Stomach smooth muscle (tissue), 2 donors: Measurements from ENCODE around the gene EXOC2.

ENCODE experiments used
- H3K27ac ChIP-seq: one replicate; pipeline ENCODE4 v1.7.0; 2013; ENCODE audit warnings: mild to moderate bottlenecking, low read length, inconsistent platforms
- H3K27me3 ChIP-seq, 2 donors: one replicate each; pipeline ENCODE4 v1.7.0; 2013; ENCODE audit warnings: low read length in 2 of 2; ENCODE audit not compliant: insufficient read depth in 2 of 2, control insufficient read depth in 1 of 2
- H3K36me3 ChIP-seq, 2 donors: one replicate each; pipeline ENCODE4 v1.7.0; 2013; ENCODE audit warnings: low read length in 2 of 2; ENCODE audit not compliant: control insufficient read depth in 2 of 2, insufficient read depth in 2 of 2
- H3K4me1 ChIP-seq: one replicate; pipeline ENCODE4 v1.7.0; 2013; ENCODE audit warnings: low read length; ENCODE audit not compliant: control insufficient read depth, insufficient read depth
- H3K4me3 ChIP-seq, 2 donors: one replicate each; pipeline ENCODE4 v1.7.0; 2013; ENCODE audit warnings: low read length in 2 of 2
- H3K9ac ChIP-seq, 2 donors: one replicate each; pipeline ENCODE4 v1.7.0; 2013; ENCODE audit warnings: low read length in 2 of 2, mild to moderate bottlenecking in 1 of 2
- H3K9me3 ChIP-seq, 2 donors: one replicate each; pipeline ENCODE4 v1.7.0; 2013; ENCODE audit warnings: low read length in 2 of 2; ENCODE audit not compliant: control insufficient read depth in 2 of 2
- donor health status: healthy.
- donor health status: Pancreatic carcinoma.

EXOC2 gene

DNA sequence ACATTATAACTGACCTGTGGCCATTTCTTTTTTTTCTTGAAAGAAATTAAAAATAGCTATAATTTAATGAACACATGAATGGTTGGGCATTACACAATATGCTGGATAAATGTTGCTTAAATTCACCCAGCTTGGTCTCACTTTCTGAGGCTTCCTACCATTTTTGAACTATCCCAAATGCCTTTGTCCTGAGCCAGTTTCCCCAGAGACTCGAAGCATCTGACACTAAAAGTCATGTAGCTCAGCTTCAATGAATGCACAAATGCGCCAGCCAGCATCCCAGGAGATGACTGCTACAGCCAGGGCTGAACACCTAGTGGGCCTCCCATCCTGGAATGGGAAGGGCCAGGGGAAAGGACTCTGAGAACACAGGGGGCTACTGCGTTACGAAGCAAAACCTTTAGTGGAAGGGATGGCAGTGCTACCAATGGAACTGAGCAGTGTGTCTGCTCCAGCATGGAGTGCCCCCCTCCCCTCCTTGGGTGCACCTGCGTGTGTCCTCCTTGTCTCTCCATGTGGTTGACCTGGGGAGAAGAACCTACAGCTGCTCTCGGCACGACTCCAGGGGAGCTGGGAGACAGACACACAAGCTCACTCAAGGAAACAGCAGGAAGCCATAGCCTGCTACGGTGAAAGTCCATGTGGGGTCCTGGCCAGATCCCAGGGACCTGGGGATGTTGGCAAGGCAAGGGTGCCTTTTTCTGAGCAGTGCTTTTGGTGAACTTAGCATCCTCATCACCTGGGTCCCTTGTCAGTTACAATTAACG is 240.5 kb downstream of the EXOC2 start:
- no peaks in the 10 kb centered on the region for H3K36me3 ChIP-seq
- no peak overlapping the region for H3K27ac ChIP-seq
- H3K4me1 ChIP-seq = peaks cover 9% of the 10 kb centered on the region
- no peak overlapping the region for H3K9ac ChIP-seq
- no peaks in the 10 kb centered on the region for H3K9me3 ChIP-seq
- H3K4me3 ChIP-seq = no peak overlapping the region
- peaks cover 0 to 4% of the 10 kb centered on the region in 2 donors for H3K27me3 ChIP-seq

- no peak overlapping the region for H3K27ac ChIP-seq
- H3K27me3 ChIP-seq = peaks cover 0 to 4% of the 10 kb centered on the region in 2 donors
- no peaks in the 10 kb centered on the region for H3K9me3 ChIP-seq
- peaks cover 9% of the 10 kb centered on the region for H3K4me1 ChIP-seq
- no peaks in the 10 kb centered on the region for H3K36me3 ChIP-seq
- no peak overlapping the region for H3K4me3 ChIP-seq
- no peak overlapping the region for H3K9ac ChIP-seq
These were observed 241.1 kb downstream of the EXOC2 start for GRCh38 chr6:451847-452246.

GRCh38 chr6:451336-451735 is 241.6 kb downstream of the EXOC2 start:
- Histone ChIP-seq H3K9ac (no peak overlapping the region), H3K4me3 (no peak overlapping the region), H3K9me3 (no peaks in the 10 kb centered on the region), H3K4me1 (peaks cover 9% of the 10 kb centered on the region), H3K27ac (no peak overlapping the region), H3K36me3 (no peaks in the 10 kb centered on the region), H3K27me3 (peaks cover 0 to 5% of the 10 kb centered on the region in 2 donors)

GRCh38 chr6:449486-450419 is 243.2 kb downstream of the EXOC2 start:
- H3K9me3 ChIP-seq = no peaks in the 10 kb centered on the region
- H3K27ac ChIP-seq = no peak overlapping the region
- H3K36me3 ChIP-seq = no peaks in the 10 kb centered on the region
- H3K9ac ChIP-seq = no peak overlapping the region
- peaks cover 9% of the 10 kb centered on the region for H3K4me1 ChIP-seq
- H3K4me3 ChIP-seq = no peak overlapping the region
- peaks cover 0 to 5% of the 10 kb centered on the region in 2 donors for H3K27me3 ChIP-seq

DNA sequence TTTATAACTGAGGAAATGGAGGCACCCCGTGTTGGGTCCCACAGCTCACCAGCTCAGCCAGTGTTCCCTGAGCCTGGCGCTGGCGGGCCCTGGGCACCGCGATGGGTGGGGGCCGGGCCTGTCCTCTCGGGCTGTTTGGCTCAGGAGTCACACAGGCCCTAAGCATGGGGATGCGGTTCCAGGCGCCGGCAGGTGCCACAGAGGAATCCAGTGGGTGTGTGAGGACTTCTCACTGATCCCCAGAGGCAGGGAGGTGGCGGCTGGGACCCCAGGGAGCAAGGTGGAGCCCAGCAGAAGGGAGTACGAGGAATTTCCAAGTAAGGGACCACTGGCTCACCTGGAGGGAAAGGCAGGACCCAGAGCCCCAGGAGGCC is 243.9 kb downstream of the EXOC2 start:
- Histone ChIP-seq H3K36me3 (no peaks in the 10 kb centered on the region), H3K9me3 (no peaks in the 10 kb centered on the region), H3K9ac (no peak overlapping the region), H3K4me3 (no peak overlapping the region), H3K27ac (no peak overlapping the region), H3K27me3 (peaks cover 0 to 5% of the 10 kb centered on the region in 2 donors), H3K4me1 (peaks cover 9% of the 10 kb centered on the region)

DNA sequence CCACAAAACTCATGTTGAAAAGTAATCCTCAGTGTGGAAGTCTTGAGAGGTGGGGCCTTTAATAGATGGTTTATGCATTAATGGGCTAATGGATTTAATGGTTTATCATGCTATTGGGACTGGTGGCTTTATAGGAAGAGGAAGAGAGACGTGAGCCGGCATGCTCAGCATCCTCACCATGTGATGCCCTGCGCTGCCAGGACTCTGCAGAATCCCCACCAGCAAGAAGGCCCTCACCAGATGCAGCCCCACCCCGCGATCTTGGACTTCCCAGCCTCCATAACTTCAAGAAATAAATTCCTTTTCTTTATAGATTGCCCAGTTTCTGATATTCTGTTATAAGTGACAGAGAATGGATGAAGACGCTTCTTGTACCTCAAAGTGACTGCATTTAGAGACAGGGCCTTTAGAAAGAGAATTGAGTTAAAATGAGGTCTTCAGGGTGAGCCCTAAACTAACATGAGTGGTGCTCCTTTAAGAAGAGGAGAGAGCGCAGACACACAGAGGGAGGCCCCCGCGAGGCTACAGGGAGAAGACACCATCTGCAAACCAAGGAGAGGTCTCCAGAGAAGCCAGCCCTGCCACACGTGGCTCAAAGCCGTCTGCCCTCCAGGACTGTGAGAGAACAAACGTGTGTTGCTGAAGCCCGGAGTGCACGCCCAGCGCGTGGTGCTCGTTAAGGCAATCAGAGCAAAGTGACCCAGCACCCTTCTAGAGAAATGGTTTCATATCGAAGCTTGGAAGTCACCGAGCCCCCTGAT is 244.5 kb downstream of the EXOC2 start:
- Histone ChIP-seq H3K4me1 (peaks cover 9% of the 10 kb centered on the region), H3K27ac (no peak overlapping the region), H3K36me3 (no peaks in the 10 kb centered on the region), H3K4me3 (no peak overlapping the region), H3K9me3 (no peaks in the 10 kb centered on the region), H3K27me3 (peaks cover 3 to 5% of the 10 kb centered on the region in 2 donors), H3K9ac (no peak overlapping the region)

- Histone ChIP-seq H3K4me3 (no peak overlapping the region), H3K36me3 (no peaks in the 10 kb centered on the region), H3K27me3 (peaks cover 3 to 5% of the 10 kb centered on the region in 2 donors), H3K4me1 (peaks cover 3% of the 10 kb centered on the region), H3K9ac (no peak overlapping the region), H3K27ac (no peak overlapping the region), H3K9me3 (no peaks in the 10 kb centered on the region)
These were observed 245.4 kb downstream of the EXOC2 start for GRCh38 chr6:447381-448165.

- Histone ChIP-seq H3K36me3 (no peaks in the 10 kb centered on the region), H3K9me3 (no peaks in the 10 kb centered on the region), H3K4me1 (no peaks in the 10 kb centered on the region), H3K4me3 (no peak overlapping the region), H3K9ac (no peak overlapping the region), H3K27ac (no peak overlapping the region), H3K27me3 (peaks cover 3 to 5% of the 10 kb centered on the region in 2 donors)
These were observed 246.2 kb downstream of the EXOC2 start for GRCh38 chr6:446418-447366.

DNA sequence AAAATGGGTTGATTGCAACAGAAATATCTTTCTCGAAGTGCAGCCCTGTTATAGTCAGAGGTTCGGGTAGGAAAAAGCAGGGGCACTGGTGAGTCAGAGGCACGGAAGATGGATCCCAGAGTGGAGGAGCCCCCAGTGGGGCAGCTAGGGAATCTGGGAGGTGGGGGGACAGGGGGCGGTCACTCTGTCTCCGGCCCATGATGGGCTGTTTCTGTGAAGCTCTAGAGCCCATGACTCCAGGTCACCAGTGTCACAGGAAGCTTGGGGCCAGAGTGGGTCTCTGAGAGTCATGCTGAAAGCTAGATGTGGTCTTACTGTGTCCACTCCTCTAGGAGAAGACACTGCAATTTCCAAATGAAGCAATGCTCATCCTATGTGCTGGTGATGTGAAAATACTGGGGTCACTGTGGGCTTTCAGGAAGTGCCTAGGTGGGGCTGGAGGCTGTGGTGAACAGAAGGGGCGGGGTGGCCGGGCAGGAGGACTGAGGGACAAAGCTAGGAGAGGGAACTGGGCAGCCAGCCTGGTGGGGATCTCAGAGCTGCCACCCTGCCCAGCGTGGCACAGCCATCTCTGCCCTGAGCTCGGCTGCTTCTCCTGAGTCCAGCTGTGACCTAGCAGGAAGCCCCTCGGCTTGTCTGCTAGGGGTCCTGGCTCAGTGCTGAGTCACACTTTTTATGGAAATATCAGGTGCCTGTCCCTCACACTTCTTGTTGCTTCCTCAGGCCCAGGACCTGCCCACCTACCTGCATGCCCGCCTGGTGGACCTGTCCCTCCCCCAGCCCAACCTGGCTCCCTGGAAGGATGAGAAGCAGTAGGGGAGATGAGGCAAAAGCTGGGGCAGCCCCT is 247.1 kb downstream of the EXOC2 start:
- Histone ChIP-seq H3K36me3 (no peaks in the 10 kb centered on the region), H3K27me3 (peaks cover 3 to 5% of the 10 kb centered on the region in 2 donors), H3K4me1 (no peaks in the 10 kb centered on the region)

More for the DNA sequence above, 247.1 kb downstream of the EXOC2 start:
- H3K9ac ChIP-seq = no peak overlapping the region
- no peaks in the 10 kb centered on the region for H3K9me3 ChIP-seq
- H3K27ac ChIP-seq = no peak overlapping the region
- no peak overlapping the region for H3K4me3 ChIP-seq
